ENCODE measurements around the gene PTPRC.

PTPRC gene

DNA sequence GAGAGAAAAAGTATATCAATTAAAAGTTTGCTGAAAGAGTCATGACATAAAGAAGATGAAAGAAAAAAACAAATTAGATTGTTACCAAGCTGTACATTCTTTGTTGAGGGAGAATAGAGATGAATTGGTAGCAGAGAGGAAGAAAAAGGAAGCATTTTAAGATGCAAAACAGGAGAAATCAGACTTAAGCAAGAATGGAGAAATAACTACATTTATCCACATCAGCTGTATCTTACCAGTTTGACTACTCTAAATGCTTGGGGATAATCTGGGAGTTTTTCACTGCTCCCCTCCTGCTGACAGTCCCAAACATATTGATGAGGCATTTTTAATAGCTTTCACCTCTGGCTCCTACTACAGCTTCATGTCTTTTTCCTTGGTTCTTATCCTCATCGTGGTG is 16.8 kb upstream of the PTPRC start:
- no peak for DNase-seq

DNA sequence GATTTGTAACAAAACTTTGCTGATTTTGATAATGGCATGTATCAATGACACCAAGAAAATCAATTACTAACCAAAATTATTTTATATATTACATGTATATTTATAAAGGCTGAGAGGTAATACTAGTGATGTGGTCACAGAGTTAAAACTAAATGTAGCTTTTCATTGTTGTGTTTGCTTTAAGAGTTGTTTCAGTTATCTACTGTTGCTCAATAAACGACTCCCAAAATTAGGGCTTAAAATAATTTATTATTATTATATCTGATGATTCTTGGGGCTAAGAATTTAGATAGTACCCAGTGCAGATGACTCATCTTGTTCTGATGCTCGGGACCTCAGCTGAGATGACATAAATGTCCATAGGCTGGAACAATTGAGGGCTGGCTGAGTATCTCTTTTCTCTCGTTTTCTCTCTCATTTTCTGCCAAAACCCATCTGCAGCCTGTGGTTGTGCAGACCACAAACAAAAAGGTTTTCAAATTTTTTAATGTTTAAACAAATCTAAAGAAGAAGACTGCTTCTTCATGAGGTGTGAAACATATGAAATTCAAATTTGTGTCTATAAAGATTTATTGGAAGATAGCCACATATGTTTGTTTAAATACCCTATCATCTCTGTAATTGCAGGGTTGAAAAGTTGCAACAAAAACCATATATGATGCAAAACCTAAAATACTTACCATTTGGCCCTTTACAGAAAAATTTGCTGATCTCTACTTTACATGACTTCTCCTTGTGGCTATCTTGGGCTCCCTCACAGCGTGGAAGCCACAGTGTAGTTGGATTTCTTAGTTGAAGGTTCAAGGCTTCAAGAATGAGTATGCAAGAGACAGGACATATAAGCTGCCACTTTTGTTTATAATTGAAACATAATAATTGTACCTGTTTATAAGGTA is 14.8 kb upstream of the PTPRC start:
- no peak for DNase-seq

DNA sequence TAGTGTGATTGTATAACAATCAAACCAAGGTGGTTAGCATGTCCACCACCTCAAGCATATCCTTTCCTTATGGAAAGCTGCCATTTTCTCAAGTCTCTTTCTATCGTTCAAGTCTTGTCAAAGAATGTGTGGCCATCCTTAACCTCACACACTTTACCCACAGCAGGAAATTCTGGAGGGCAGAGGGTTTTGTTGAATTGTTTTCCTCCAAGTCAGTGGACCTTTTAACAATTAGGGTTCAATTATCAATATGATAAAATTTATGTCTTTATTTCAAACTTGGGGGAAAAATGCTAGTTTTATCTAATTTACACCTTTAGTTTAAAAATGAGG is 14.2 kb upstream of the PTPRC start:
- no peak for DNase-seq

DNA sequence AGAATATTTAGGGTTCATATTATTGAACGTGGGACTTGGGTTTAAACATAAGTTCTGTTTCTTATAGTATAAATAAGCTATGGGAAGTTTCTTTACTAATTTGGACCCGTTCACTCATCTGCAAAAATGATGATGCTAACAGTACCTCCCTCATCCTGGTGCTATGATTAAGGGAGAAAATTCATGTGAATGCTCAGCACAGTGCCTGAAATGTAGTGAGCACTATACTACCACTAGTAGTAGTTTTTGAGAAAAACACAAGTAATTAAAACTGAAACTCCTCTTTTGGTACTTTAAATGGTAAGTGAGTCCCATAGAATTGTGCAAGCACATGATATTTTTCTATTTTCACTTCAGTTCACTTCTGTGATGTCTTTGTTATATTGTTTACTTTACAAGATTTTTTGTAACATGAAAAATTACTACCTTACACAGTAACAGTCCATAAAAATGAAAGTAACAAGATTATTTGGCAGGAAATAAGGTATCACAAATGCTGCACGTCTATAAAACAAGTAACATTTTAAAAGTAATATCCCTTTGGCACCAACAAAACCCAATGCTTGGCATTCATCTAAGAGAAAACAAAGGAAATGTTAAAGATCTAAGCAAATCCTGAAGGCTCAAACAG is 11.3 kb upstream of the PTPRC start:
- no peak for DNase-seq

DNA sequence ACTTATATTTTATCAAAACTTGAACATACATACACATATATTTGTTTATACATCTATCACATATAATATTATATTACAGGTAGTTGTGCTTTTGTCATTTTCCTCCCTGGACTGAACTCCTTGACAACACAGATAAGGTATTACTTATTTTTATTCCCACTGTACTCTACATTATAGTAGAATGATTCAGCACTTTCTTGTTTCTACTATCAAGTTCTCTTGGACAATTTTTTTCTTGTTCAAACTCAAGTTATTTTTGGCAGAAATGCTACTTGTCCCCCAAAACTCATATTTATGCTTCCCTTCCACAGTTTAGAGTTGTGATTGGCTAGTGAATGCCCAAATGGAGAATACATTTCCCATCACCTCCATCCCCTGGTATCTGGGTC is 10.8 kb upstream of the PTPRC start:
- DNase-seq: no peak

DNA sequence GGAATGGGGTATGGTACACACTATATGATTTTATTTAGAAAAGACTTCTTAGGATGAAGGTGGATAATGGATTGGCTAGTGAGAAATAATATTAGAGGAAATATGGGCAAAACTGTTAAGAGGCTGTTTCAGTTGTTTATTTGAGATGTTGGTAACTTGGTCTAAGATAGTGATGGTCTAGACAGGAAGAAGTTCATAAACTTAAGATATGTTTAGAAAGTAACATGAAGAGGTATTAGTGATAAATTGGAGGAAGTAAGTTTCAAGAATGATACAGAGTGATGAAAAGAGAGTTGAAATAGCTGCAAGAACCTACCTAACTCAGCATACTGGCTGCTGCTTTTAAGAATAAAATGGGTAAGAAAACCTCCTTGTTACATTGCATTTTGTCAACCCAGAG is 9.2 kb upstream of the PTPRC start:
- no peak for DNase-seq

DNA sequence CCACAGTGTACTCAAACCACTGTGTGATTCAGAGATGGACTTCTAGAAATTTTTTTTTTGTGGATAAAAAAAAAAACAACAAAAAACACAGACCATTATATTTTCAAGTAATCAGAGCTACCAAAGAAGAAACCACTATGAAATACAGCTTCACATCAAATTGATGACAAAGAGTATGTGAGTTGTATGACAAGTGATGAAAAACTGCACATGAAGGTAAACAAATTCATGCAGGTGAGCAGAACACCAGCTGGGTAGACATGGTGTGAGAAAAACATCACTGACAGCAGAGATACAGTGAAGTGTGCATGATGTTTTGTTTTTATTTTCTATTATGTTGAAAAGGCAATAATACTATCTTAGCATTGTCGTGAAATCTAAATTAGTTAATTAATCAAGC is 8.0 kb upstream of the PTPRC start:
- no peak for DNase-seq

DNA sequence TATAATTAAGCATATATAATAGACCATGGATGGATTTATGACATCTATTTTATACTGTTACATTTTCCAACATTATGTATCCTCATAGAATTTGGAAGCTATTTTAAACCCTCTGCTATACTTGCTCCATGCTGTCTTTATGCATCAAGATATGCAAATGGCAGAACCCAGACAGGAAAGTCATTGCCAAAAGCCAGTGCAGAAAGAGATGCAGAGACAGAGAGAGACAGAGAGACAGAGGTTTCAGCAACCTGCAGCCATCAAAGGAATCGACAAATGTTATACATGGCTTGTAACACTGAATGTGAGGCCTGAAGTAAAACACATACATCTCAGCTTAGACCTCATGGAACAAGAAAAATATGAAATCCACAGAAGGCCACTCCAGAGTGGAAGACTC is 7.5 kb upstream of the PTPRC start:
- DNase-seq: no peak

DNA sequence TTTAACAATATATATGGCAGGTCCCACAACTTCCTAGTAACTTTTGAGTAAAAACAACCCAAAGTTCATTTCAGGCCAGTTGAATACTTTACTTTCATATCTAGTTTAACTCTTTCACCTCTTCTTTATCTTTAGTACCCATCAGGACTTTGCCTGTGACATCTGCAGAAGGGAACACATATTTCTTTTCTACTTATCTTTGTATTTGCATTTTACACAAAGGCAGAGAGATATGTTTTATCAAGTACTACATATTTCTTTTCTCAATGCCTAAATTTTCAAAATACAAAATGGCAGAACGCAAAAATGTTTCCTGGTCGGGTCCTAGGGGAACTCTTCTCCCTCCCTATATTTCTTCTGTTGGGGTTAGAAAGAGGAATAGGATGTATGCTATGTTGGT is 6.8 kb upstream of the PTPRC start:
- DNase-seq: no peak

DNA sequence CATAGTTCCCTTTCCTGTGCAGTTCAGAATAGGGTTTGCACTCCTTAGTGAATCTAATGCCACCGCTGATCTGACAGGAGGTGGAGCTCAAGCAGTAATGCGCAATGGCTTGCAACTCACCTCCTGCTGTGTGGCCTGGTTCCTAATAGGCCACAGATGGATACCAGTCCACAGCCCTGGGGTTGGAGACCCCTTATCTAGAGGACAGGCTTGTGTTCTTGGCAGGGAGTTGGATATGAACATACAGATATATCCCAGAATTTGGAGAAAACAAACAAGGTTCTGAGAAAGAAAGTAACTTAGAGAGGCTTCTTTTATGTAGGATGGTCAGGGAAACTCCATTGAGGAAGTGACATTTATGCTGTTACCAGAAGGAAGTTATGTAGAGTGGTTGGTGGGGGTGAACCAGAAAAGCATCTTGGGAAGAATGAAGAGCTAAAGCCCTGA is 5.1 kb upstream of the PTPRC start:
- no peak for DNase-seq

DNA sequence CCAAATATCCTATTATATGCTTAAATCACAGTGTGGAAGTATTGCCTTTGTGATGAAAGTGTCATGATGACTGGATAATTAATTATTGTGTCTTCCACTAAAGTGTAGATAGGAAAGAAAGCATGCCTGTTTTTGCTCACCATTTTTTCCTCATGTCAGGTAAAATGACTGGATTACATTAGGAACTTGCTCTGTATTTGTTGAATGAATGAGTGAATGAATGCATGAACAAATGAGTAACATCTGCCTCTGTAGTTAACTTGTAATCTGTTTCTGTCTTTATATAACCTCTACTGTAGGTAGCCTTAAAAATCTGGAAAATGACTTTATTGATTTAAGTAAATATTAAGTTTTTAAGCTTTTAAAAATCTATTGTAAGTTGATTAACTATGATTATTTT is 2.9 kb upstream of the PTPRC start:
- no peak for DNase-seq

DNA sequence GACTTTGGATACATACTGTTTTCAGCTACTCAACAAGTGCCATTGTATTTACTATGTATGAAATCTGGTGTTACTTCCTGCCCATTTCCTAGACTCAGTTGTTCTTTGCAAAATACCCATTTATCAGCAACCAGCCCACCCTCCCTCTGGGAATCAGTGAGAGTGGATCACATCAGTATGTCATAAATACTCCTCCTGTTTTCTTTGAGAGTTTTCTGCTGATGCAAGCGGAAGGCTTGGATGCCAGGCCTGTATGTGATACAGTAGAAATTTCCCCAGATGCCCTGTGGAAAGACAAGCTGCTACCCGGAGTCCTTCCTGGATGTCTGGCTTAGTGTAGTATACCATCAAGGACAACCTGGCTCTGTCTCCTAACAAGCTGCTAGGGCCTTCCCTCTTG is 2.4 kb upstream of the PTPRC start:
- no peak for DNase-seq

DNA sequence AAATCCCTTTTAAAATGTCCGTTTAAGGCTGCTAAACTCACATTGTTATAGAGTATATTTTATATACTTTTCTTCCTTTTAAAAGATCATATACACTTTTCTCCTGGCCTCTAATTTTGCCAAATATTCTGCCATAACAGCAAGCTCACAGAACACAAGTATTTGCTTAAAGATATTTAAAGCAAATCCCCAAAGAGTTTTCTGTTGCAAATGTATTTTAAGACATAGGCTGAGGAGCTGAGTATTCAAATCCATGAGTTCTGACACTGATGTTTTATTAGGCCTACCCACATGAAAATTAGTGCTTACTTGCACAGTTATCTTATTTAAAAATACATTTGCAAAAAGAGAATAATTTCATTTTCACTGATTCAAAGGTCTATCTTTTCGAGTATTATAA is 1.7 kb upstream of the PTPRC start:
- no peak for DNase-seq

DNA sequence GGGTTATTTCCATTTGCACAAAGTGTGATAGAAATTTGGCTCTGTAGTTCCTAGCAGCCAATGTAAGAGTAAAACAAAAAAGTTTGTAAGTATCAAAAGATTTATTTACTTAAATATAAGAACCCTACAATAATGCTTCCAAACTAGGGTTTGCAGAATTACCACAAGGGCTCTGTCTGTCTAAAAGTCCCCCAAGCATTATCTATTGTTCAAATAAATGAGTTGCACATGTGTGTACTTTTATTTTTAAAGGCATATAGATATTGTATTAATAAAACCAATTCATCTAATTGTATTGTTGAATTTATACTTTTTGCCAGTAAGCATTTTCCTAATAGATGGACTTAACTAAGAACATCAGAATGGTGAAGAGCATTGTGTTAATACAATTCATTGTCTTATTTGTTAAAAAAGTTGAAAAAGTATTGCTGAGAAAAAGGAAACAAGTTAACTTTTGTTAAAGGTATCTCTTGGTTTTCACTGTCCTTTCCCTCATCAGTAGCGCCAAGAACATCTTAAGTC is 863 bp upstream of the PTPRC start:
- no peak for DNase-seq

DNA sequence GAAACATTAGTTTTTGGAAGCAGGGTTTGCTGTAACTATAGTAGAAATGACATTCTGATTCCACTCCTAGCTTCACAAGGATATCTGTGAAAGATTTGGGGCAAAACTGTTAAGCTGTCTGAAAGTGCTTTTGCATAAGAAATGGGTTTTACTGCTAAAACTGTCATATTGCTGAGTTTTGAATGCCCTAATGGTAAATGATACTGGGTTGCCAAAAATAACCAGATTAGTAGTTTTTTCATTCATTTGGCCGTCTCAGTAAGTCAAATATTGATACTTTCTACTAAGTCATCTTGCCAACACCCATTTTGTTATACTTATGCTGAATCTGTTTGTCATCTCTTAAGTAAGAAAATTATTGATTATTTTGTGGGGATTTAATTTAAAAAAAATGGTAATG is 399 bp upstream of the PTPRC start:
- no peak for DNase-seq

DNA sequence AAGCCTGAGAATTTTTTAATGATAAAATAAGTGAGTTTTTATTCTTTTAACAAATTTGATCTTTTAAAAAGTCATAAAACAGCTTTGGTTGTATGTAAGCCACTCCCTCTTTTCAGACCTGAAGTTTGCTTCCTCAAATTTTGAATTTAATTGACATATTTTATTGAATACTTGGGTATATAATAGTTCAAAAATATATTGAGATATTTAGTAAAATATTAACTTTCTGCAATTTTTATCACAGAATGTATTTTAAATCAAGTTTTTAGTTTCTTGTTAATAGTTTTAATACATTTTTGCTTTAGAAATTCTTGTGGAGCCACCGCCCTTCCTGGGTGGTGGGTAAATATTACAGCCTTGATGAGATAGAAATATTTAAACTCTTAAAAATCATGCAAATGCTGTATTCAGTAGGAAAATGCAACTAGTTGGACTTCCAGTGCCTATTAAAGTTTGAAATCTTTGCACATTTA is 867 bp downstream of the PTPRC start:
- DNase-seq: no peak

DNA sequence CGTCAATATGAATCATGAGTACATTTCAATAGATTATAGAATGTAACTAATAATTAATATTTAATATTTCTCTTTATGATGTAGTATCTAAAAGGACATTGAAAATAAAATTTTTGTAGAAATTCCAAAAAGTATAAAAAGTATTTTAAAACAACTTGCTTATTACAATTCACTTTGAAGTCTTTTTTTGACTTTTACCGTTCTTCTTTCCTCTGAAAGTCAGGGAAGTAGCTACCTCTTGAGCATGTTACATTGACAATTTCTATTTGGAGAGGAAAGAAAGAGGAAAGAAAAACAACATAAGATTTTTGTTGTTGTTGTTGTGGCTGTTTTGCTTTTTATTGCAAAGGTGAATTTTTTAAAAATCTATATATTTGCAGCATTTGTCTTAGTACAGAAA is 1.3 kb downstream of the PTPRC start:
- DNase-seq: no peak

DNA sequence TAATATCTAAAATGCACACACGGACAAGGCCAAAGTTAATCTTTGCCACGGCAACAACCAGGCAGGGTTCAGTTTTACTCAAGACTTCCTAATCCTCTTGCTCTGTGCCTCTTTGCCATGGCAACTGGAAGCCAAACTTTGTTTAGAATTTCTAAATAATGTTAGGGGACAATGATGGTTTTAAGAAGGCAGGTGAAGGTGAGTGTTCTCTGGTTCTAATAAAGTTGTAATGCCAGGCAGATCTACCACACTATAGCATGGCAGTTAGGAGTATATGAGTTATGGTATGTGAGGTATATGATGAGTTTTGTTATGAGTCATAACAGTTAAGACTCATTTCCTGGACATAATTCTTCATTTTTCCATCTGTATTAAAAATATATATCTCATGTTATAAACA is 2.7 kb downstream of the PTPRC start:
- DNase-seq: no peak

DNA sequence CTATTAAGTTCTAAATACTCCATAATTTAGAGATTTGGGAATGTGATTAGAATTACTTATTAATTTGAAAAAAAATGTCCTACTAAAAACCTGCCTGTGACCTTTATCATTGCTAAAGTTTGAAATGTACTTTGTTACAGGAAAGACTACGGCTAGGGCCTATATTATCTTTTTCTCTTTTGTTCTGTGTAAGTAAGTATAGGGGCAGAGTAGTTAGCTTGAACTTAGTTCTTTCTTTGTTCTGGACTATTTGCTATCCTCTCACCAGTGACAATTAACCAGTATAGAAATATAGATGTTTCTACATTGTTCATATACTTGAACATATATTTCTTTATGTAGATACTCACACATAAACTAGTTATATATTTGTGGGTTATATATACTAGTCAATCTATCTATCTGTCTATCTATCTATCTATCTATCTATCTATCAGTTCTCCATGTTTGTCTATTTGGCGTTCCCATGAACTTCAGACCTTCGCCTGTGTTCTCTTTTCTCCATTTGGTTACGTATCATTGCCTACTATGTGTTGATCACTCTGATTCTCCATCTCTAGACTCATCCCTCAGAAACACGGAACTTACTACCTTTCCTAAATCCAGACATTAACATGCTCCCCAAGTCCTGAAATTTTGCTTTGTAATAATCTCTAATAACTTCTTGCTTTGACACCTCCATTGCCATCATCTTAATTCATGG is 3.3 kb downstream of the PTPRC start:
- DNase-seq: no peak

DNA sequence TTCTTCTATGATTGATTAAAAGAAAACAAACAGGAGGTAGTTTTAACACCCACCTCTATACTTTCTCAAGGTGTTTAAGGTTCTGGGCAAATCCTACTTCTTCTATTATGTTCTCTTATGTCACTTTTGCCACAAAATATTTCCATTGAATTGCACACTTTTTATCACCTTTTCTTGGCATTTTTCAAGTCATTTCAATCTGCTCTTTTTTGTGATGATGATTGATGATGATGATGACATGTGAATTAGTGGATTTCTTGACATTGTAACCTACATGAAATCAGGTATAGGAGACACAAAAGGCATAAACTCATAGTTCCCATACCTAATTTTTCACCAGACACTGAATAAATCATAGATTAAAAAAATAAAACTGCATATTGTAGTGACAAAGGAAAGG is 4.1 kb downstream of the PTPRC start:
- DNase-seq: no peak

DNA sequence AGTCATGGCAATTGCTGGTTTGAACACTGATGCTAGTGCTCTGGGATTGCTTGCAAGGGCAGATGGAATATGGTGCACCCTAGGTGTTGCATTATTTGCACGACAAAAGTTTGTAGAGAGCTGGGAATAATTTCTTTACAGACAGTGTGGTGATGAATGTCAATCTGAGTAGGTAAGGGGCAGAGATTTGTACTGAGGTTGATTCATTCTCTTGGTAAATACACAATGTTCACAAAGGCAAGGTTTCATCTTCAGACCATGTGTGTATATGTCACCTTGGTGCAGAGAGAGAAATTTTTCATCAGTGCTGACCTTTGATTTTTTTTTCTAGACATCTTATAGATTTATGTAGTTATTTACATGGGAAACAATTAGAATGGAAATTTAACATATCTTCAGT is 5.0 kb downstream of the PTPRC start:
- DNase-seq: no peak

DNA sequence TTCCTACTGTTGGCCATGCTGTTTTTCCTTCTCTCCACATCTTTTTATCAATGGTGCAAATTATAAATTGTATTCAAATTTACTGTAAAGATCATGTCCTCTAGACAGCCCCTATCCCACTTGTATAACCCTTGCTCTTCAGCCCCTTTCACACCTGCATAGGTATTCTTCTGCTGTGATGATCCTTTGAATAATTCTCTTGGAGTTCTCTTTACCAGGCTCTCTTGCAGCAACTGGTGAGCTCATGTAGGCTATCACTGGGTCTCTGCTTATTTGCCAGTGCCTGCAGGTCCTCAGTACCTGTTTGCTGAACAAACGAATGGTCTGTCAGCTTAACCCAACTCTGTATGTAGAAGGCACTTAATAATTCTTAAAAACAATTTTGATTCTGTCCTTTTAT is 8.2 kb downstream of the PTPRC start:
- no peak for DNase-seq

DNA sequence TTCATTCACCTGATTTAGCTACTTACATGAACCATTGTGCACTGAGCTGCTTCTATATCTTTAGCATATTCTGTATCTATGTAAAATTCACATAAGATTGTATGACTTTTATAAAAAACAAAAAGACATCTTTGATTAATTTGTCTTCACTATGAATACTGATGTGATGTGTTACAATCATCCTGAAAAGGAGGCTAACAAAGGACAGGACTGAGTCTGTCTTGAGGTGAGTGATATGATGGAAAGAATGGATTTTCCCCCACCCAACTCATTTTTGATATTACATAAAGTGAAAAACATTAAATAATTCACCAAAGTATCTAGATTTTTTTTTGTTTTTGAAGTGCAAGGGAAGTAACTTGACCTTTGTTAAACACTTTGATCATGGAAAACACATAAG is 9.8 kb downstream of the PTPRC start:
- DNase-seq: no peak

Measured in NCI-H748 treated with DMSO at 0.1 percent for 48 hours (cell line).